Lower leg skin (tissue), 4 donors: ENCODE data around the gene MBLAC1. TPM values are rescaled to one million over a fixed set of nuclear protein-coding genes. Genes with fewer than 3 reads are reported as not detected.

Source experiments
- DNase-seq, 2 donors: peaks; one replicate each; pipeline ENCODE4 v3.0.0-alpha.2; 2019; ENCODE audit warnings: low spot score in 2 of 2
- H3K4me3 ChIP-seq: fragments of 200-600 bp; sonication (generic); 2 replicates; pipeline ENCODE4 v1.5.1; 2017; ENCODE audit warnings: mild to moderate bottlenecking, low read depth; ENCODE audit not compliant: poor library complexity, severe bottlenecking
- CTCF ChIP-seq, 3 donors: fragments of 450-650 bp; IDR thresholded peaks; one replicate each; pipeline ENCODE4 v1.5.1; 2016; ENCODE audit warnings: antibody characterized with exemption in 3 of 3, mild to moderate bottlenecking in 3 of 3, moderate library complexity in 2 of 3
- POLR2A ChIP-seq, 2 donors: fragments of 450-650 bp; IDR thresholded peaks; one replicate each; pipeline ENCODE4 v1.6.1; 2016 to 2017; ENCODE audit warnings: antibody characterized with exemption in 2 of 2, mild to moderate bottlenecking in 1 of 2, moderate library complexity in 1 of 2
- WGBS, 2 donors: methylation state at CpG; one replicate each; pipeline ENCODE4 v1.1.5; 2018; 5-methylcytosine and 5-hydroxymethylcytosine counted together
- intact Hi-C: fragments of 100-400 bp; cut with DNase I; formaldehyde crosslinking; loops from one replicate; pipeline ENCODE4 v1.15.0; 2023; ENCODE audit warnings: low total_unique reads
- total RNA-seq, 4 donors: library from RNA; depleted of rRNA; stranded (reverse); fragments of >200 nt; gene quantifications; one replicate each; pipeline ENCODE4 v1.1.0, GENCODE V29; 2016

Gene MBLAC1
- total RNA-seq, 4 donors from 2014 or later: 1.6 to 8.7 (median 6.0) TPM

GRCh38 chr7:100155553-100156317, 29.0 kb downstream of the MBLAC1 start:
- H3K4me3 ChIP-seq: no peak overlapping the region
- 81 to 85% methylated on average over 20 of the region's 20 CpGs for WGBS, 2 donors
- no peak for TF ChIP-seq CTCF (IDR thresholded peaks at IDR 0.05)
- no peak for TF ChIP-seq POLR2A (IDR thresholded peaks at IDR 0.05)
- no peak for DNase-seq
- intact Hi-C loops: no loop called here

GRCh38 chr7:100156331-100157068, 29.7 kb downstream of the MBLAC1 start:
- no peak overlapping the region for H3K4me3 ChIP-seq
- intact Hi-C loops: no loop called here
- 72 to 78% methylated on average over 16 of the region's 16 CpGs for WGBS, 2 donors
- no peak for DNase-seq
- TF ChIP-seq POLR2A (IDR thresholded peaks at IDR 0.05) (no peak), CTCF (IDR thresholded peaks at IDR 0.05) (no peak)

GRCh38 chr7:100157069-100157333, 30.2 kb downstream of the MBLAC1 start:
- WGBS, 2 donors: 61 to 68% methylated on average over 5 of the region's 5 CpGs
- TF ChIP-seq POLR2A (IDR thresholded peaks at IDR 0.05): no peak
- no peak for TF ChIP-seq CTCF (IDR thresholded peaks at IDR 0.05)
- no peak overlapping the region for H3K4me3 ChIP-seq
- no peak for DNase-seq
- intact Hi-C loops: no loop called here

GRCh38 chr7:100157334-100158228, 30.8 kb downstream of the MBLAC1 start:
- peak overlapping the region; percentile 83 for H3K4me3 ChIP-seq
- TF ChIP-seq POLR2A (IDR thresholded peaks at IDR 0.05) (no peak), CTCF (IDR thresholded peaks at IDR 0.05) (no peak)
- WGBS, 2 donors: 32 to 35% methylated on average over 24 to 25 of the region's 32 CpGs
- intact Hi-C loops: no loop called here
- DNase-seq: peak in 1 of 2 donors; percentile 86

GRCh38 chr7:100158229-100159098, 31.7 kb downstream of the MBLAC1 start, which contains the start of gene TRAPPC14:
TRAPPC14 (minus strand) TSS chr7:100158723; CDS start chr7:100158499, 224 bp downstream.
- 1 to 2% methylated on average over 26 to 80 of the region's 87 CpGs for WGBS, 2 donors
- TF ChIP-seq CTCF (IDR thresholded peaks at IDR 0.05) (no peak), POLR2A (IDR thresholded peaks at IDR 0.05) (no peak)
- DNase-seq: peak; percentile 87 to 98
- H3K4me3 ChIP-seq: peak within 1 kb of the TSS; percentile 83
- intact Hi-C loops: no loop called here
